ENCODE results near the gene SOS2.

Gene SOS2

GRCh38 chr14:50212726-50213125, 18.7 kb downstream of the SOS2 start:
- Histone ChIP-seq H3K36me3 (replicated peaks) (no peaks in the 10 kb centered on the region), H3K27ac (no peak overlapping the region), H3K27me3 (replicated peaks) (no peaks in the 10 kb centered on the region), H3K4me3 (ENCODE audit: low read depth, low read length) (no peak overlapping the region)
- DNase-seq = no peak
- in situ Hi-C loops (cut with HindIII; ENCODE audit: low pct_ligation_motif_present, low sequenced_read_pairs) = no loop called here
- no peak for TF ChIP-seq CTCF (IDR thresholded peaks at IDR 0.05; ENCODE audit: low read depth, low read length, missing control alignments)

- in situ Hi-C loops (cut with HindIII; ENCODE audit: low pct_ligation_motif_present, low sequenced_read_pairs) = no loop called here
- no peaks in the 10 kb centered on the region for H3K27me3 ChIP-seq (replicated peaks)
- TF ChIP-seq CTCF (IDR thresholded peaks at IDR 0.05; ENCODE audit: low read depth, low read length, missing control alignments) = no peak
- no peaks in the 10 kb centered on the region for H3K36me3 ChIP-seq (replicated peaks)
- DNase-seq = no peak
- no peak overlapping the region for H3K4me3 ChIP-seq (ENCODE audit: low read depth, low read length)
- no peak overlapping the region for H3K27ac ChIP-seq
These were observed 21.3 kb downstream of the SOS2 start for GRCh38 chr14:50210074-50210473.

GRCh38 chr14:50198499-50198898, 32.9 kb downstream of the SOS2 start:
- in situ Hi-C loops (cut with HindIII; ENCODE audit: low pct_ligation_motif_present, low sequenced_read_pairs) = no loop called here
- TF ChIP-seq CTCF (IDR thresholded peaks at IDR 0.05; ENCODE audit: low read depth, low read length, missing control alignments) = no peak
- no peak for DNase-seq
- Histone ChIP-seq H3K27me3 (replicated peaks) (no peaks in the 10 kb centered on the region), H3K36me3 (replicated peaks) (peaks cover 10% of the 10 kb centered on the region), H3K4me3 (ENCODE audit: low read depth, low read length) (no peak overlapping the region), H3K27ac (no peak overlapping the region)

DNA sequence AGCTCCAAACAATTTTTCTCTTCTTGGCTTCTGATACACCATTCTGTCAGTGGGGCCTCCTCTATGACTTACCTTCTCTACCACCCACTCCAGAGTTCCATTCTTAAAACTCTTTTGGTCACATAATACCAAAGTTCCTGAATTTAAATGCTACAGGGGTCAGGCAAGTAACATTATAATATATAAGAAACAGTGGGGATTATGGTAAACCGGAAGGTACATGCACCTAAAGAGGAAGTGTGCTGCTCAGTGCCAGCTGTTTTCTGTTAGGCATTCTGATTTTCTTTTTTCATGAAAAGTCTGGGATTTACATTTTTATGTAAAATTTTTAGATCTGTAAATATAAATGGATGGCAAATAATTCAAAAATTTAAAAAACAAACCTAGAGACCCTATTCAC, 39.9 kb downstream of the SOS2 start:
- no peak overlapping the region for H3K27ac ChIP-seq
- no peak for DNase-seq
- TF ChIP-seq CTCF (IDR thresholded peaks at IDR 0.05; ENCODE audit: low read depth, low read length, missing control alignments) = no peak
- no peak overlapping the region for H3K4me3 ChIP-seq (ENCODE audit: low read depth, low read length)
- peaks cover 4% of the 10 kb centered on the region for H3K36me3 ChIP-seq (replicated peaks)
- in situ Hi-C loops (cut with HindIII; ENCODE audit: low pct_ligation_motif_present, low sequenced_read_pairs) = no loop called here
- no peaks in the 10 kb centered on the region for H3K27me3 ChIP-seq (replicated peaks)

- H3K27me3 ChIP-seq (replicated peaks) = no peaks in the 10 kb centered on the region
- peaks cover 5% of the 10 kb centered on the region for H3K36me3 ChIP-seq (replicated peaks)
- H3K4me3 ChIP-seq (ENCODE audit: low read depth, low read length) = no peak overlapping the region
- no peak overlapping the region for H3K27ac ChIP-seq
- no peak for DNase-seq
- no peak for TF ChIP-seq CTCF (IDR thresholded peaks at IDR 0.05; ENCODE audit: low read depth, low read length, missing control alignments)
- in situ Hi-C loops (cut with HindIII; ENCODE audit: low pct_ligation_motif_present, low sequenced_read_pairs) = no loop called here
These were observed 45.3 kb downstream of the SOS2 start for GRCh38 chr14:50186107-50186506.

GRCh38 chr14:50173891-50174290, 57.5 kb downstream of the SOS2 start:
- H3K27ac ChIP-seq = no peak overlapping the region
- H3K4me3 ChIP-seq (ENCODE audit: low read depth, low read length) = no peak overlapping the region
- no peak for TF ChIP-seq CTCF (IDR thresholded peaks at IDR 0.05; ENCODE audit: low read depth, low read length, missing control alignments)
- H3K36me3 ChIP-seq (replicated peaks) = peaks cover 3% of the 10 kb centered on the region
- no peaks in the 10 kb centered on the region for H3K27me3 ChIP-seq (replicated peaks)
- in situ Hi-C loops (cut with HindIII; ENCODE audit: low pct_ligation_motif_present, low sequenced_read_pairs) = no loop called here
- DNase-seq = no peak

All from brain microvascular endothelial cell (primary cell).